ENCODE results near the gene PLEKHG4B.
"Not testable (repeated sequence)": the region's sequence is repeated elsewhere in the genome, so short reads cannot be mapped to it uniquely, and the experiment has no call there.

Gene PLEKHG4B

DNA sequence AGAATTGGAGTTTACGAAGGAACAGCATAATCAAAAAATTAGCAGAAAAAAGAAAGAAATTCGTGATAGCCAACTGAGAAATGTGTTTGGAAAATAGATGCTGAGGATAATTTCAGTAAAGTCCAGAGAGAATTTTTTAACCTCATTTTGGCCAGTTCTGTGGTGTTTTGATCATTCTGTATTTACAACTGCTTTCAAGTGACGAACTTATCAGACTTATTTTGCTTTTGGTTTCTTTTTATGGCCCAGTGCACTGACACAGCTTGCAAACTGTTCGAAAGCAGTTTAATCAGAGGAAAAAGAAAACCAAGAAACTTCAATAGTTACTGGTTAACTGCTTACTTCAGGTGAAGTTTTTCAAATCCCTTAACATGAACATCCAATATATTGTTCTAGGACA lies 128.0 kb downstream of the PLEKHG4B start:
- TF ChIP-seq, protein P1, sequence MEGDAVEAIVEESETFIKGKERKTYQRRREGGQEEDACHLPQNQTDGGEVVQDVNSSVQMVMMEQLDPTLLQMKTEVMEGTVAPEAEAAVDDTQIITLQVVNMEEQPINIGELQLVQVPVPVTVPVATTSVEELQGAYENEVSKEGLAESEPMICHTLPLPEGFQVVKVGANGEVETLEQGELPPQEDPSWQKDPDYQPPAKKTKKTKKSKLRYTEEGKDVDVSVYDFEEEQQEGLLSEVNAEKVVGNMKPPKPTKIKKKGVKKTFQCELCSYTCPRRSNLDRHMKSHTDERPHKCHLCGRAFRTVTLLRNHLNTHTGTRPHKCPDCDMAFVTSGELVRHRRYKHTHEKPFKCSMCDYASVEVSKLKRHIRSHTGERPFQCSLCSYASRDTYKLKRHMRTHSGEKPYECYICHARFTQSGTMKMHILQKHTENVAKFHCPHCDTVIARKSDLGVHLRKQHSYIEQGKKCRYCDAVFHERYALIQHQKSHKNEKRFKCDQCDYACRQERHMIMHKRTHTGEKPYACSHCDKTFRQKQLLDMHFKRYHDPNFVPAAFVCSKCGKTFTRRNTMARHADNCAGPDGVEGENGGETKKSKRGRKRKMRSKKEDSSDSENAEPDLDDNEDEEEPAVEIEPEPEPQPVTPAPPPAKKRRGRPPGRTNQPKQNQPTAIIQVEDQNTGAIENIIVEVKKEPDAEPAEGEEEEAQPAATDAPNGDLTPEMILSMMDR (IDR thresholded peaks at IDR 0.05; ENCODE audit: control insufficient read depth, extremely low read depth, insufficient read depth): no peak
- no peak overlapping the region for H3K4me3 ChIP-seq (ENCODE audit: low read depth, low read length)
- no peak for DNase-seq (ENCODE audit: low read depth)

DNA sequence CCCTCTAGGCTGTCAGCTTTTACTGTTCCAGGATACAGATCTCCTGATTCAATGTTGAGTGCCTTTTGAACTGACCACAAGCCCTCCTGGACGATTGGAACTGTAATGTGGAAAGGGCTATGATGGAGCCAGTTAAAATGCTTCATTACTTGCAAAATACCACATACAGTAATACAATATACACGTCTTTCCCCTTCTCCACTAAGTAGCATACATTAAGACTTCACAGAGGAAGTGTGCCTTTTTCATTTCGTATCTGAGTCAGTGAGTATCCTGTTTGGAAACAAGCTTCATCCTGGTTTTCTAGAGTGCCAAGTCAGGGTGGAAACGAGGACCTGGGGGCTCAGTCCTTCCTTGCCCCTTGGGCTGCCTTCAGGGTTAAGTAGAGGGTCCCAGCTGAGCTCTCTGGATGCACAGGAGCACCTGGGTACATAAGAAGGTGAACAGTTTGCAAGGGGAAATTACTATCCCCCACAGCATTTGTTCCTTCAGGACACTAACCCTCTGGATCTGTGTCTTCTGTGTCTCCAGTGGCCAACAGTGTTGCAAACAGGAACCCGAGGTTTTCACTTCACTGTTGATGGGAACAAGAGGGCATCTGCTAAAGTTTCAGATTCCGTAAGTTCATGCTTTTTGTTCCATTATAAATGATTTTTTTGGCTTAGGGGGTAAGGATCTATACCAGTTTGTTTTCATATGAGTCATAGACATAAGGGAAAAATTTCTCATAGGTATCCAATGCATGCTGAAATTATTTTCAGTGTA lies 131.2 kb downstream of the PLEKHG4B start:
- not testable (repeated sequence) for H3K4me3 ChIP-seq (ENCODE audit: low read depth, low read length); DNase-seq (ENCODE audit: low read depth)

DNA sequence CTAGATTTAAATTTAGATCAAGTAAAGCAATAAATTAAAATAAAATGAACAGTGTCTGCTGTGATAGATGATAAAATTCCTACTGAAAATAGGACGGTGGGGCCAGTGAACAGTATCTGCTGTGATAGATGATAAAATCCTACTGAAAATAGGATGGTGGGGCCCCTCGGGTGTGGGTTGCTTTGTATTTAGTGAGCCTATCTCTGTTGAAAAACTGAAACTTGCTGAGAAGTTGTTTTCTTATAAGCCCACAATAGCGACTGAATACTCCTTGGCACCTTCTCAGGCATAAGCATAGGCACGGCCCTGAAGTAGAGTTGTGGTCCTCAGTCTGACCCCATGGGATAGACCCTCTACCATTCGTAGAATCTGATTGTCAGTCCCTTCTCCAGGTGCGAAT lies 131.8 kb downstream of the PLEKHG4B start:
- TF ChIP-seq, protein P1 (IDR thresholded peaks at IDR 0.05; ENCODE audit: control insufficient read depth, extremely low read depth, insufficient read depth): no peak
- no peak for DNase-seq (ENCODE audit: low read depth)
- no peak overlapping the region for H3K4me3 ChIP-seq (ENCODE audit: low read depth, low read length)

DNA sequence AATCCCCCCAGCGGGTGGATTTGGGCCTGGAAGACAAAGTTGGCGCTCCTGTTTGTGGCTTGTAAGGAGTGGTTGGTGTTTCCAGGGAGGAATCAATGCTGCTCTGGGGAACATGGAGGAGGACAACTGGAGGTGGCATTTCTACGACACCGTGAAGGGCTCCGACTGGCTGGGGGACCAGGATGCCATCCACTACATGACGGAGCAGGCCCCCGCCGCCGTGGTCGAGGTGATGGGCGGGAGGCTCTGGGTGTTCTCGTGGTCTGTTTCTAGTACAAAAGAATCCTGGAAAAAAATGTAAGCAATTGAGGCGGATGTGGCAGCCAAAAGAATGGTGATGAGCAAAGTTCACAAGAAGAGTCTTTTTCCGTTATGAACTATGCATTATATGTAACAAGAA lies 133.4 kb downstream of the PLEKHG4B start:
- H3K4me3 ChIP-seq (ENCODE audit: low read depth, low read length): no peak overlapping the region
- DNase-seq (ENCODE audit: low read depth): no peak
- TF ChIP-seq, protein P1 (IDR thresholded peaks at IDR 0.05; ENCODE audit: control insufficient read depth, extremely low read depth, insufficient read depth): no peak

DNA sequence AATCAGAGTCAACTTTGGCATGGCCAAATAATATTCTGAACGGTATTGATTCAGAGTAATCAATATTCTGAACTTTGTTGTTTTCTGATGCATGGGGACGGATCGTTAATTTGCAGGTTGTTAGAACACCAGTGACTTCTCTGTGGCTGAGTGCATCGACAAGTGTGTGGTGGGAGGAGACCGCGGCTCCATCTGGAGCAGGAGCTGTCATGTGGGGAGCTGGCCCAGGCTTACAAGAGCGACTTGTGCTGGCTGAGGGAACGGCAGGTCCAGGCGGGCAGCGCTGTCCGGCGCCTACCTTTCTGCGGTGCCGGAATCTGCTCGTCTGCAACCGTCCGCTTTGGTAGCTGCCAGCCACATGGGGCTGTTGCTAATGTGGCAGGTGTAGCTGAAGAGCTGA lies 135.4 kb downstream of the PLEKHG4B start:
- not testable (repeated sequence) for H3K4me3 ChIP-seq (ENCODE audit: low read depth, low read length); DNase-seq (ENCODE audit: low read depth)

DNA sequence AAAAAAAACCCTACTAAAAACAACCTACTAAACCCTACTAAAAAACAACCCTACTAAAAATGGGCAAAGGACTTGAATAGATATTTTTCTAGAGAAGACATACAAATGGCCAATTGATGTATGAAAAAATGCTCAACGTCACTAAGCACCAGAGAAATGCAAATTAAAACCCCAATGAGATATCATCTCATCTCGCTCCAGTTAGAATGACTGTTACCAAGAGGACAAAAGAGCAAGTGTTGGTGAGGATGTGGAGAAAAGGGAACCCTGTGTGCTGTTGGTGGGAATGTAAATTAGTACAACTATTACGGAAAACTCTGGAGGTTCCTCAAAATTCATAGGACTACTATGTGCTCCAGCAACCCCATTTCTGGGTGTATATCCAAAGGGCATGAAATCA lies 136.9 kb downstream of the PLEKHG4B start:
- H3K4me3 ChIP-seq (ENCODE audit: low read depth, low read length): no peak overlapping the region
- DNase-seq (ENCODE audit: low read depth): no peak
- TF ChIP-seq, protein P1 (IDR thresholded peaks at IDR 0.05; ENCODE audit: control insufficient read depth, extremely low read depth, insufficient read depth): no peak

DNA sequence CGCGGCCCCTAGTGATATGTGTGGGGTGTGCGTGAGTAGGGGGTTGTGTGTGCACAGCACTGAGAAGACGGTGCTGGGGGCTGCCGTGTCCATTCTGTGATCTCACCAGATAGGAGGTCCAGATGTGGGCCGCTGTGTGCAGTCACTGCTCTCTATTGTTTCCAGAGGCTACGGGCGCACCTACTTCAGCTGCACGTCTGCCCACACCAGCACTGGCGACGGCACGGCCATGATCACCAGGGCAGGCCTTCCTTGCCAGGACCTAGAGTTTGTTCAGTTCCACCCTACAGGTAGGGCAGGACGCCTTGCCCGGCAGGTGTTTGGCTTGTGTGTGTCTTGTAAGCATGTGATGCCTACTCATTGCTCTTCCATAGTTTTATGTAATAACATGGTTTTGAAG lies 138.7 kb downstream of the PLEKHG4B start:
- no peak for DNase-seq (ENCODE audit: low read depth)
- no peak overlapping the region for H3K4me3 ChIP-seq (ENCODE audit: low read depth, low read length)
- TF ChIP-seq, protein P1 (IDR thresholded peaks at IDR 0.05; ENCODE audit: control insufficient read depth, extremely low read depth, insufficient read depth): no peak

DNA sequence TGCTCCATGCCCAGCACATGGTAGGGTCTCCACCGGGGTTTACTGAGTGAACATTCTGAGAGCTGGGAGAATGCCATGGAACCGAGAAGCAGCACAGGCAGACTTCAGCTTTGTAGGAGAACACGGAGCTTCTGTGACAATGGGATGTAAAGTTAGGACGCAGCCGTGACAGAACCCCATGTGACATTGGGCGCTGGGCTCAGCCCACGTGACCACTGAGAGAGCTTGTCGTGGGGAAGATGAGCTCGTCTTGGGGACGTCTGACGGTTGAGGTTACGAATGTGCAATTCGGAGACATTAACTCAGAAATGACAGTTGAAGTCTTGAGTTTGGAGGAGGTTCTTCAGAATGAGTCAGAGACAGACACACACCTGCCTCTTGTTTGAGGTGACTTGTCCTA lies 139.7 kb downstream of the PLEKHG4B start:
- no peak for DNase-seq (ENCODE audit: low read depth)
- no peak overlapping the region for H3K4me3 ChIP-seq (ENCODE audit: low read depth, low read length)
- TF ChIP-seq, protein P1 (IDR thresholded peaks at IDR 0.05; ENCODE audit: control insufficient read depth, extremely low read depth, insufficient read depth): no peak

DNA sequence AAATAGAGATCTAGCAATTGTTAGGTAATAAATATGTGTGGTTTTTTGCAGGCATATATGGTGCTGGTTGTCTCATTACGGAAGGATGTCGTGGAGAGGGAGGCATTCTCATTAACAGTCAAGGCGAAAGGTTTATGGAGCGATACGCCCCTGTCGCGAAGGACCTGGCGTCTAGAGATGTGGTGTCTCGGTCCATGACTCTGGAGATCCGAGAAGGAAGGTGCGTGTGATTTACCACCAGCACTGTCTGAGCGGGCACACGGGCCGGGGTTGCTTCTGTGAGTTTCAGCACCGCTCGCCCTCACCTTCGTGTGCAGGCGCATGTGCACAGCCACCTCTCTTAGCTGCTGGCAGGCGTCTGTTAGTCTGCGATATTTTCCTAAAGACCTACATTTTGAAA lies 141.5 kb downstream of the PLEKHG4B start:
- not testable (repeated sequence) for H3K4me3 ChIP-seq (ENCODE audit: low read depth, low read length); DNase-seq (ENCODE audit: low read depth)
